Activated B cell treated with CpG ODN at 0.5 μM for 24 hours (primary cell): Measurements from ENCODE around the gene LASP1. TPM values are rescaled to one million over a fixed set of nuclear protein-coding genes. Genes with fewer than 3 reads are reported as not detected.
A peak's percentile ranks its signal among the peaks of the same experiment; 100 is the strongest.

Experiments
- ATAC-seq: fragments of 200-7000 bp; cut with Tn5 transposase; one replicate; pipeline ENCODE4 v1.10.0; 2021; ENCODE audit warnings: low read depth, mild to moderate bottlenecking, moderate library complexity
- CTCF ChIA-PET: fragments of 350-600 bp; sonication (Branson Sonifier 250); formaldehyde crosslinking; loops from one replicate; lab custom pipeline; 2021; ENCODE audit warnings: antibody characterized with exemption; lab: Charles Lee
- POLR2A ChIA-PET: fragments of 350-600 bp; sonication (Branson Sonifier 250); formaldehyde crosslinking; loops from one replicate; lab custom pipeline; 2021; ENCODE audit warnings: antibody characterized with exemption; lab: Charles Lee
- DNase-seq: peaks from one replicate; pipeline ENCODE4 v3.0.0; 2022
- H3K27ac Mint-ChIP-seq: one replicate; pipeline ENCODE4 v1.8.0; 2020; ENCODE audit warnings: mixed read lengths
- H3K27me3 Mint-ChIP-seq: one replicate; pipeline ENCODE4 v1.8.0; 2021; ENCODE audit warnings: mixed read lengths
- H3K36me3 Mint-ChIP-seq: one replicate; pipeline ENCODE4 v1.8.0; 2021; ENCODE audit warnings: low read depth, mixed read lengths
- H3K4me1 Mint-ChIP-seq: one replicate; pipeline ENCODE4 v1.8.0; 2021; ENCODE audit warnings: mixed read lengths
- H3K4me3 Mint-ChIP-seq: one replicate; pipeline ENCODE4 v1.8.0; 2020; ENCODE audit warnings: mild to moderate bottlenecking, mixed read lengths
- H3K9me3 Mint-ChIP-seq: one replicate; pipeline ENCODE4 v1.8.0; 2020; ENCODE audit warnings: mixed read lengths
- CTCF ChIP-seq: fragments of 200-600 bp; IDR thresholded peaks from one replicate; pipeline ENCODE4 v1.8.0; 2022; ENCODE audit warnings: antibody characterized with exemption, mild to moderate bottlenecking
- intact Hi-C: fragments of 100-400 bp; cut with micrococcal nuclease; formaldehyde crosslinking; loops from one replicate; pipeline ENCODE4 v1.15.1; 2024
- total RNA-seq: library from RNA; stranded (reverse); gene quantifications from 2 replicates; pipeline ENCODE4 v1.2.3, GENCODE V29; 2022

LASP1 gene
- total RNA-seq, 1 donor from 2014 or later: 127 TPM

GRCh38 chr17:38879878-38880665 is 10.2 kb downstream of the LASP1 start:
- H3K9me3 Mint-ChIP-seq: no peaks in the 10 kb centered on the region
- peaks cover 86% of the 10 kb centered on the region for H3K4me1 Mint-ChIP-seq
- ChIA-PET POLR2A (interaction anchor here (1.1 to 4.1 kb wide), 4 partner anchors 9 to 26 kb away, joined by 3 to 16 read pairs (median 4); partner anchors contain the start of genes LASP1 and RPL23), CTCF (no interaction called here)
- H3K27me3 Mint-ChIP-seq: no peaks in the 10 kb centered on the region
- H3K4me3 Mint-ChIP-seq: no peak overlapping the region
- no peak for TF ChIP-seq CTCF
- DNase-seq: no peak
- no peak for ATAC-seq
- intact Hi-C loops: no loop called here
- H3K27ac Mint-ChIP-seq: peak overlapping the region; percentile 30
- H3K36me3 Mint-ChIP-seq: peaks cover 59% of the 10 kb centered on the region

DNA sequence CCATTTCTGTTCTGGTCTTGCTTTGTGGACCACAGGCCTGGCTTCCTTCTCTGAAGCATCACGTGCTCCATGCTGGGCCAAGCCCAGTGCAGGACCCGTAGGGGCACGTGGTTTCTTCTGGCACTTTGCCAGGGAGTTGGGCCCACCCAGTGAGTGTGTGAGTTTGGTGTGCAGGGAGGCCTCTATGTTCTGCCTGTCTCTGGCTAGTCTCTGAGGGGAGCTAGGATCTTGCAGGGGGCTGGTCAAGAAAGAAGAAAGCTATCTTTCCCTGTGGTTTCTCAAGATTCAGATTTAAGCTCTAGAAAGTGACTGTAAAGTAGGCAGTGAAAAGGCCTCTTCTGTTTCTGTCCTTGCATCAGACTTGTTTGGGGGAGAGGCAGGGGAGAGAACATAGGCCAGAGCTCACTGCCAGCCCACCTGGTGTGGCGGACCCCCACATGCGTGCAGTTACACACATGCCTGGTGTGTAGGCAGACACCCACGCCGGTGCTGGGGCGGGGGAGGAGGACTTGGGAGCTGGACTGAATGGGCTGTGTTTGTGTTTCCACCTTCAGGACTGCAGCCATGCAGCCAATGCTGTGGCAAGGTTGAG is 11.8 kb downstream of the LASP1 start:
- intact Hi-C loops: no loop called here
- no peaks in the 10 kb centered on the region for H3K27me3 Mint-ChIP-seq
- ATAC-seq: no peak
- ChIA-PET POLR2A (interaction anchor here (0.6 to 4.1 kb wide), 6 partner anchors 10 to 58 kb away, joined by 3 to 17 read pairs (median 8); partner anchors contain the start of genes LASP1 and RPL23), CTCF (no interaction called here)
- H3K4me1 Mint-ChIP-seq: peaks cover 87% of the 10 kb centered on the region
- no peak overlapping the region for H3K4me3 Mint-ChIP-seq
- H3K27ac Mint-ChIP-seq: peak overlapping the region; percentile 75
- no peaks in the 10 kb centered on the region for H3K9me3 Mint-ChIP-seq
- DNase-seq: no peak
- TF ChIP-seq CTCF: no peak
- H3K36me3 Mint-ChIP-seq: peaks cover 68% of the 10 kb centered on the region

GRCh38 chr17:38882870-38883269 is 13.0 kb downstream of the LASP1 start:
- no peak for DNase-seq
- intact Hi-C loops: no loop called here
- H3K4me1 Mint-ChIP-seq: peaks cover 77% of the 10 kb centered on the region
- peaks cover 74% of the 10 kb centered on the region for H3K36me3 Mint-ChIP-seq
- ATAC-seq: no peak
- CTCF ChIA-PET: no interaction called here
- no peak for TF ChIP-seq CTCF
- POLR2A ChIA-PET: interaction anchor here (0.6 to 4.1 kb wide), 8 partner anchors 11 to 174 kb away, joined by 3 to 17 read pairs (median 4); partner anchors contain the start of genes LASP1 and RPL23
- H3K9me3 Mint-ChIP-seq: no peaks in the 10 kb centered on the region
- no peak overlapping the region for H3K4me3 Mint-ChIP-seq
- H3K27me3 Mint-ChIP-seq: no peaks in the 10 kb centered on the region
- H3K27ac Mint-ChIP-seq: peak overlapping the region; percentile 84

DNA sequence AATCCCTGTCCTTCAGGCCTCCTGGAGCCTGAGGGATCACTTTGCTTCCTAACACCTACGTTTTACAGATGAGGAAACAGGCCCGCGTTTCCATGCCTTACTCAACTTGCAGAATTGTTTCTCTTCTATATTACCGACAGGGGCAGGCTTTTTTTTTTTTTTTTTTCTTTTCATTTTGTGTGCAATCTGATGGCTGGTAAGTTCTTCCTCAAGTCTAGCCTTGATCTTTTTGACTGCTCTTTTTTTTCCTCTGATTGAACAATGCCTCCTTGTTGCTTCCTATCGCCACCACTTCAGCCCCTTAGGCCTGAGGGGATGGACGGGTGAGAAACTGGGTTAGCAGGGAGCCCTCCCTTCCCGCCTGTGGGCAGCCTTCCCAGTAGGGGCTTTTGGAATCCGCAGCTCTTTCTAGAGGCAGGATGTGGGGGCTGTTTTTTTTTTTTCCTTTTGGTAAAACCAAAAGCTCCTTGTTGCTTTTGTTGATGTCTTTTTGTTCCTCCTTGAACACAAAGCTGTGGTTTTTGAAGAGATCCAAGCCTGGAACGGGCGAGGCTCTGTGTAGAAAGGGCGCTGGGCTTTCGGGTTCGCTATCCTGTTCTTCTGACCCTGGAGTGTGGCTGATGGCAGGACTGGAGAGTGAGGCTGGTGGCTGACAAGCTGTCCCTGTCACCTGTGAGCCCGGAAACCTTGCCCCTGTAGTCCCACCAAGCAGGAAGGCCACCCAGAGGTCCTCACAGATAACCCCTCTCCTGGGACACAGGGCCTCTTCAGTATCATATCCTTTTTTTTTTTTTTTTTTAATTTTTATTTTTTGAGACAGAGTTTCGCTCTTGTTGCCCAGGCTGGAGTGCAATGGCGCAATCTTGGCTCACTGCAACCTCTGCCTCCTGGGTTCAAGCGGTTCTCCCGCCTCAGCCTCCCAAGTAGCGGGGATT is 14.0 kb downstream of the LASP1 start:
- Mint-ChIP-seq H3K4me1 (peaks cover 68% of the 10 kb centered on the region), H3K36me3 (peaks cover 71% of the 10 kb centered on the region), H3K27ac (peak overlapping the region; percentile 84), H3K27me3 (no peaks in the 10 kb centered on the region), H3K4me3 (peak overlapping the region; percentile 38), H3K9me3 (no peaks in the 10 kb centered on the region)
- ATAC-seq: peak; percentile 76
- ChIA-PET POLR2A (interaction anchor here (0.6 to 5.2 kb wide), 7 partner anchors 10 to 61 kb away, joined by 3 to 60 read pairs (median 5); partner anchors contain the start of genes LASP1 and RPL23), CTCF (interaction anchor here (0.7 to 0.9 kb wide), 2 partner anchors 11 to 17 kb away, joined by 3 read pairs; no protein-coding TSS in a partner anchor)
- no peak for TF ChIP-seq CTCF
- no peak for DNase-seq
- intact Hi-C loops: loop anchor here (1.0 kb wide), 2 partner anchors 14 kb away; partner anchors contain the start of gene LASP1
